Ishikawa (cell line): ENCODE results near the gene B3GAT2.

ENCODE experiments used
- CEBPB ChIP-seq: IDR thresholded peaks from 2 replicates; pipeline ENCODE4 v1.6.1; 2012
- CREB1 ChIP-seq: IDR thresholded peaks from 2 replicates; pipeline ENCODE4 v1.6.1; 2012; ENCODE audit warnings: low read depth
- EGR1 ChIP-seq: IDR thresholded peaks from 2 replicates; pipeline ENCODE4 v1.6.1; 2012
- EP300 ChIP-seq: IDR thresholded peaks from 2 replicates; pipeline ENCODE4 v1.6.1; 2012; ENCODE audit warnings: borderline replicate concordance
- FOXM1 ChIP-seq: IDR thresholded peaks from 2 replicates; pipeline ENCODE4 v1.6.1; 2012; ENCODE audit warnings: low read depth, borderline replicate concordance
- NFIC ChIP-seq: IDR thresholded peaks from 2 replicates; pipeline ENCODE4 v1.6.1; 2012
- RAD21 ChIP-seq: IDR thresholded peaks from 2 replicates; pipeline ENCODE4 v1.6.1; 2012; ENCODE audit warnings: low read depth
- REST ChIP-seq: IDR thresholded peaks from 2 replicates; pipeline ENCODE4 v1.6.1; 2012; ENCODE audit warnings: low read depth, mild to moderate bottlenecking
- TAF1 ChIP-seq: IDR thresholded peaks from 2 replicates; pipeline ENCODE4 v1.6.1; 2012; ENCODE audit warnings: low read depth, mild to moderate bottlenecking
- TCF12 ChIP-seq: IDR thresholded peaks from 2 replicates; pipeline ENCODE4 v1.6.1; 2012; ENCODE audit warnings: low read depth
- TEAD4 ChIP-seq: IDR thresholded peaks from 2 replicates; pipeline ENCODE4 v1.6.1; 2012
- USF1 ChIP-seq: IDR thresholded peaks from 2 replicates; pipeline ENCODE4 v1.6.1; 2012
- YY1 ChIP-seq: IDR thresholded peaks from 2 replicates; pipeline ENCODE4 v1.6.1; 2012; ENCODE audit warnings: low read depth
- ZBTB7A ChIP-seq: IDR thresholded peaks from 2 replicates; pipeline ENCODE4 v1.6.1; 2012; ENCODE audit warnings: low read depth
- TF ChIP-seq, protein P1 (sequence below): IDR thresholded peaks from 2 replicates; pipeline ENCODE4 v1.6.1; 2012

The B3GAT2 gene

DNA sequence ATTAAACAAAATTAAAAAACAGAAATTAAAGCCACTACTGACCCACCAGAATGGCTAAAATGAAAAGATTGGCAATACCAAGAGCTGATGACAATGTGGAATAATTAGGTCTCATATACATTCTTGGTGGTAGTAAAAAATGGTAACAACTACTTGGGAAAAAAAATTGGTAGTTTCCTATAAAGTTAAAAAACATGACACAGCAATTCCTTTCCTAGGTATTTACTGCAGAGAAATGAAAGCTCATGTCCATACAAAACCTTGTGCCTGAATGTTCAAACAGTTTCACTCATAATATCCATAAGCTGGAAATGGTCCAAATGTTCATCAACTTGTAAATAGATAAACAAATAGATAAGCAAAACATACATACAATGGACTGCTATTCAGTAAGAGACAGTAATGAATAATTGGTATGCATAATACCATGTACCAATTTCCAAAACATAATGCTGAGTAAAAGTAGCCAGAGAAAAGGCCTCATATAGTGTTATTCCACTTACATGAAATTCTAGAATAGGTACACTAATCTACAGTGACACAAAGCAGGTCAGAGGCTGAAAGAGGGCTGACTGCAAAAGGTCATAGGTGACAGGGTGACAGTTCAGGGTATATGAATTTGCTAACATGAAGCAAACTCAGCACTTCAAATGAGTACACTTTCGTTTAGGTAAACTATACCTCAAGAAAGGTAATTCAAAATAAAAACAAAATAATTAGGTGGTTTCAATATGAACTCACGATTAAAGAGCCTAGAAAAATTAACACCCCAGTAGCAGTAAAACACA lies 53.0 kb downstream of the B3GAT2 start:
- no peak for TF ChIP-seq FOXM1
- TF ChIP-seq TAF1 = no peak
- no peak for TF ChIP-seq RAD21
- TF ChIP-seq YY1 = no peak
- TF ChIP-seq CREB1 = no peak
- no peak for TF ChIP-seq TEAD4

GRCh38 chr6:70901324-70901723 lies 55.5 kb downstream of the B3GAT2 start:
- no peak for TF ChIP-seq YY1
- TF ChIP-seq EGR1 = no peak
- no peak for TF ChIP-seq NFIC
- no peak for TF ChIP-seq CREB1
- no peak for TF ChIP-seq FOXM1
- no peak for TF ChIP-seq CEBPB
- no peak for TF ChIP-seq TEAD4
- TF ChIP-seq TAF1 = no peak

- TF ChIP-seq EGR1 (no peak), FOXM1 (no peak), NFIC (no peak), REST (no peak), TCF12 (no peak), TEAD4 (no peak), ZBTB7A (no peak), YY1 (no peak), RAD21 (no peak), EP300 (no peak), TAF1 (no peak)
- TF ChIP-seq, protein P1, sequence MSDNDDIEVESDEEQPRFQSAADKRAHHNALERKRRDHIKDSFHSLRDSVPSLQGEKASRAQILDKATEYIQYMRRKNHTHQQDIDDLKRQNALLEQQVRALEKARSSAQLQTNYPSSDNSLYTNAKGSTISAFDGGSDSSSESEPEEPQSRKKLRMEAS = no peak
Observed at GRCh38 chr6:70900047-70900446, 56.8 kb downstream of the B3GAT2 start.

DNA sequence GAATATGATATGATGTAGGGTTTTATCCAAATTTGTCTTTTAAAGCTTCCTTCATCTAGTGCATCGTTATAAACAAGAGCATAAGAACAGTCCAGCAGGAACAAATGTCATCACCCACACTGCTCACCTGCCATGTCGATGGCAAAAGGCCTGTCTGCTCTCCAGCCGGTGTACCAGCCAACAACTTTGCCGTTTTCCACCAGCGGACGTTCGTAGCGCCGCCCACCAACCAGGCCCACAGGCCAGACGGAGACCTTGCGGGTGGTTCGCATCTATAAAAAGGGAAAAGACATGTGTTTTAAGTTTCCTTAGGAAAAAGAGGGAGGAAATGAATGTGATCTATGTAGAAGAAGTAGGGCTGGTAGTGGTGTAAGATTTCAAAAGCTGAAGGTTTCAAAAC lies 62.9 kb downstream of the B3GAT2 start:
- TF ChIP-seq CEBPB (no peak), RAD21 (no peak), TAF1 (no peak), EP300 (no peak), EGR1 (no peak), TCF12 (no peak), CREB1 (no peak), FOXM1 (no peak), ZBTB7A (no peak), REST (no peak), TEAD4 (no peak), NFIC (no peak), YY1 (no peak)
- TF ChIP-seq, protein P1 = no peak

DNA sequence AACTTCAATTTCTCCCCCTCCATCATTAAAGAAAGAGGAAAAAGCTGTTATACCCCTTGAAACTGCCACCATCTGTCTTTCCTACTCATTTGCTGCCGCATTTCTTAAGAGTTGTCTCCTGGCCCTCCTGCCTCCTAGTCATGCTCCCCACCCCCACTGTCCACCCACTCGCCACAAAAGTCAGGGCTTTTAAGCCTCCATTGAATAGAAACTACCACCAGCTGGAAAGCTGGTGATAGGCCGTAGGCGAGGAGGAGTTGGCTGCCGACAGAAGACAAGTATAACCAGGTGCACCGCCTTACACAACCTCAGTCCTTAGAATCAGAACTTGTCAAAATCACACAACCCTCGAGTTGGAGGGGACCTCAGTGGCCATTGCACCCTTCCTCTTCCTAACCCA lies 67.6 kb downstream of the B3GAT2 start:
- no peak for TF ChIP-seq EGR1
- no peak for TF ChIP-seq ZBTB7A
- no peak for TF ChIP-seq NFIC
- TF ChIP-seq REST = no peak
- TF ChIP-seq EP300 = no peak
- no peak for TF ChIP-seq TCF12
- no peak for TF ChIP-seq FOXM1
- TF ChIP-seq, protein P1 = no peak
- no peak for TF ChIP-seq TEAD4
- no peak for TF ChIP-seq RAD21
- no peak for TF ChIP-seq TAF1
- TF ChIP-seq USF1 = no peak
- no peak for TF ChIP-seq CEBPB
- no peak for TF ChIP-seq YY1
